HG02678 (cell line): Measurements from ENCODE around the gene MARS1.

Experiments
- ATAC-seq: cut with Tn5 transposase; IDR thresholded peaks from one replicate; pipeline ENCODE4 v1.9.1; 2021; ENCODE audit warnings: mild to moderate bottlenecking, moderate library complexity; ENCODE audit not compliant: unreplicated experiment

The MARS1 gene

GRCh38 chr12:57470970-57471656, 16.8 kb upstream of the MARS1 start:
- ATAC-seq: no peak

- no peak for ATAC-seq
These were observed 16.2 kb upstream of the MARS1 start for GRCh38 chr12:57471661-57472060.

- ATAC-seq: no peak
These were observed 15.5 kb upstream of the MARS1 start for GRCh38 chr12:57472391-57472790.

GRCh38 chr12:57473392-57473791, 14.5 kb upstream of the MARS1 start:
- no peak for ATAC-seq

- ATAC-seq: no peak
These were observed 14.0 kb upstream of the MARS1 start for GRCh38 chr12:57473886-57474285.

GRCh38 chr12:57474430-57474829, 13.4 kb upstream of the MARS1 start:
- no peak for ATAC-seq

GRCh38 chr12:57474862-57475261, 13.0 kb upstream of the MARS1 start:
- no peak for ATAC-seq

- ATAC-seq: no peak
These were observed 12.4 kb upstream of the MARS1 start for GRCh38 chr12:57475271-57476161.

- no peak for ATAC-seq
These were observed 11.5 kb upstream of the MARS1 start for GRCh38 chr12:57476162-57476992.

- no peak for ATAC-seq
These were observed 10.7 kb upstream of the MARS1 start for GRCh38 chr12:57476993-57477709.

- peak; percentile 45 for ATAC-seq
These were observed 9.9 kb upstream of the MARS1 start for GRCh38 chr12:57477710-57478681.

GRCh38 chr12:57479043-57479375, 8.9 kb upstream of the MARS1 start:
- no peak for ATAC-seq

GRCh38 chr12:57479376-57480115, 8.3 kb upstream of the MARS1 start, which contains the start of gene ARHGAP9:
Gene ARHGAP9 (minus strand): TSS chr12:57479866. CDS start chr12:57479406, 460 bp downstream.
- peak; percentile 35 for ATAC-seq

GRCh38 chr12:57481671-57482070, 6.2 kb upstream of the MARS1 start:
- ATAC-seq: no peak

- ATAC-seq: no peak
These were observed 4.4 kb upstream of the MARS1 start for GRCh38 chr12:57483466-57483865.

GRCh38 chr12:57485695-57486094, 2.2 kb upstream of the MARS1 start:
- ATAC-seq: no peak

GRCh38 chr12:57487055-57487596, 742 bp upstream of the MARS1 start:
- ATAC-seq: no peak

- no peak for ATAC-seq
These were observed 711 bp downstream of the MARS1 start for GRCh38 chr12:57488402-57489156.
